Measurements from ENCODE around the gene ANGPTL1. TPM values are rescaled to one million over a fixed set of nuclear protein-coding genes. Genes with fewer than 3 reads are reported as not detected.

The ANGPTL1 gene
- total and polyA plus RNA-seq, 2 experiments from 2014 or later, result 0.58 TPM; not detected in 1

DNA sequence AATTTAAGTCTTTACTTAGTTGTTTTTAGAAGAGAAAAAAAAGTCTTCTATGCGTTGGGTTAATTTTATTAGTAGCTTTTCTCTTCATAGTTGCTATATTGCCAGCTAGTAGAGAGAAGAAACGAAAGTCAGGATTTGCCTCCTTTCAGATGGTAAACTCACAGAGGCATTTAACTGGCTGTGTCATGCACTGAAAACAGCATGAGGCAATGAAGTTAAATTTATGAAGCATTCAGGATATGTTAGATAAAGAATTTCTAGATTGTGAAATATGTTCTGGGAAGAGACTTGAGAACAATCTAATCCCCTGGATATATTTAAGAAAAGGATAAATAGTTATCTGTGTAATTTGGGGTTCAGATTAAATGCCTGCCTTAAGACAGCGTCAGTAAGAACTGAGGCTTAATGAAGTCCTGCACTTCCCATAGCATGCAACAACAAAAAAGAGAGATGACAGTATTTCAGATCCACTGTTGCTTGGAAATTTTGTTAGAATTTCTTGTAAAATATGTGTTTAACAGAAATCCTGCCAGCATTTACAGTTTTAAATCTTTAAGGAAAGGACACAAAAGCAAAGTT, 1.7 kb downstream of the ANGPTL1 start (continued):
- TF ChIP-seq, protein P1, sequence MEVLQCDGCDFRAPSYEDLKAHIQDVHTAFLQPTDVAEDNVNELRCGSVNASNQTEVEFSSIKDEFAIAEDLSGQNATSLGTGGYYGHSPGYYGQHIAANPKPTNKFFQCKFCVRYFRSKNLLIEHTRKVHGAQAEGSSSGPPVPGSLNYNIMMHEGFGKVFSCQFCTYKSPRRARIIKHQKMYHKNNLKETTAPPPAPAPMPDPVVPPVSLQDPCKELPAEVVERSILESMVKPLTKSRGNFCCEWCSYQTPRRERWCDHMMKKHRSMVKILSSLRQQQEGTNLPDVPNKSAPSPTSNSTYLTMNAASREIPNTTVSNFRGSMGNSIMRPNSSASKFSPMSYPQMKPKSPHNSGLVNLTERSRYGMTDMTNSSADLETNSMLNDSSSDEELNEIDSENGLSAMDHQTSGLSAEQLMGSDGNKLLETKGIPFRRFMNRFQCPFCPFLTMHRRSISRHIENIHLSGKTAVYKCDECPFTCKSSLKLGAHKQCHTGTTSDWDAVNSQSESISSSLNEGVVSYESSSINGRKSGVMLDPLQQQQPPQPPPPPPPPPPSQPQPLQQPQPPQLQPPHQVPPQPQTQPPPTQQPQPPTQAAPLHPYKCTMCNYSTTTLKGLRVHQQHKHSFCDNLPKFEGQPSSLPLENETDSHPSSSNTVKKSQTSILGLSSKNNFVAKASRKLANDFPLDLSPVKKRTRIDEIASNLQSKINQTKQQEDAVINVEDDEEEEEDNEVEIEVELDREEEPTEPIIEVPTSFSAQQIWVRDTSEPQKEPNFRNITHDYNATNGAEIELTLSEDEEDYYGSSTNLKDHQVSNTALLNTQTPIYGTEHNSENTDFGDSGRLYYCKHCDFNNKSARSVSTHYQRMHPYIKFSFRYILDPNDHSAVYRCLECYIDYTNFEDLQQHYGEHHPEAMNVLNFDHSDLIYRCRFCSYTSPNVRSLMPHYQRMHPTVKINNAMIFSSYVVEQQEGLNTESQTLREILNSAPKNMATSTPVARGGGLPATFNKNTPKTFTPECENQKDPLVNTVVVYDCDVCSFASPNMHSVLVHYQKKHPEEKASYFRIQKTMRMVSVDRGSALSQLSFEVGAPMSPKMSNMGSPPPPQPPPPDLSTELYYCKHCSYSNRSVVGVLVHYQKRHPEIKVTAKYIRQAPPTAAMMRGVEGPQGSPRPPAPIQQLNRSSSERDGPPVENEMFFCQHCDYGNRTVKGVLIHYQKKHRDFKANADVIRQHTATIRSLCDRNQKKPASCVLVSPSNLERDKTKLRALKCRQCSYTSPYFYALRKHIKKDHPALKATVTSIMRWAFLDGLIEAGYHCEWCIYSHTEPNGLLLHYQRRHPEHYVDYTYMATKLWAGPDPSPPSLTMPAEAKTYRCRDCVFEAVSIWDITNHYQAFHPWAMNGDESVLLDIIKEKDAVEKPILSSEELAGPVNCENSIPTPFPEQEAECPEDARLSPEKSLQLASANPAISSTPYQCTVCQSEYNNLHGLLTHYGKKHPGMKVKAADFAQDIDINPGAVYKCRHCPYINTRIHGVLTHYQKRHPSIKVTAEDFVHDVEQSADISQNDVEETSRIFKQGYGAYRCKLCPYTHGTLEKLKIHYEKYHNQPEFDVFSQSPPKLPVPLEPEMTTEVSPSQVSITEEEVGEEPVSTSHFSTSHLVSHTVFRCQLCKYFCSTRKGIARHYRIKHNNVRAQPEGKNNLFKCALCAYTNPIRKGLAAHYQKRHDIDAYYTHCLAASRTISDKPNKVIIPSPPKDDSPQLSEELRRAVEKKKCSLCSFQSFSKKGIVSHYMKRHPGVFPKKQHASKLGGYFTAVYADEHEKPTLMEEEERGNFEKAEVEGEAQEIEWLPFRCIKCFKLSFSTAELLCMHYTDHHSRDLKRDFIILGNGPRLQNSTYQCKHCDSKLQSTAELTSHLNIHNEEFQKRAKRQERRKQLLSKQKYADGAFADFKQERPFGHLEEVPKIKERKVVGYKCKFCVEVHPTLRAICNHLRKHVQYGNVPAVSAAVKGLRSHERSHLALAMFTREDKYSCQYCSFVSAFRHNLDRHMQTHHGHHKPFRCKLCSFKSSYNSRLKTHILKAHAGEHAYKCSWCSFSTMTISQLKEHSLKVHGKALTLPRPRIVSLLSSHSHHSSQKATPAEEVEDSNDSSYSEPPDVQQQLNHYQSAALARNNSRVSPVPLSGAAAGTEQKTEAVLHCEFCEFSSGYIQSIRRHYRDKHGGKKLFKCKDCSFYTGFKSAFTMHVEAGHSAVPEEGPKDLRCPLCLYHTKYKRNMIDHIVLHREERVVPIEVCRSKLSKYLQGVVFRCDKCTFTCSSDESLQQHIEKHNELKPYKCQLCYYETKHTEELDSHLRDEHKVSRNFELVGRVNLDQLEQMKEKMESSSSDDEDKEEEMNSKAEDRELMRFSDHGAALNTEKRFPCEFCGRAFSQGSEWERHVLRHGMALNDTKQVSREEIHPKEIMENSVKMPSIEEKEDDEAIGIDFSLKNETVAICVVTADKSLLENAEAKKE (CRISPR knock-in tag; IDR thresholded peaks at IDR 0.05), result no peak
- TF ChIP-seq EZH2 (IDR thresholded peaks at IDR 0.05; ENCODE audit: low read depth, unreplicated experiment) (no peak), ZNF331 (CRISPR knock-in tag; IDR thresholded peaks at IDR 0.05; ENCODE audit: low read depth) (no peak), NANOG (IDR thresholded peaks at IDR 0.05; ENCODE audit: borderline replicate concordance) (no peak)

DNA sequence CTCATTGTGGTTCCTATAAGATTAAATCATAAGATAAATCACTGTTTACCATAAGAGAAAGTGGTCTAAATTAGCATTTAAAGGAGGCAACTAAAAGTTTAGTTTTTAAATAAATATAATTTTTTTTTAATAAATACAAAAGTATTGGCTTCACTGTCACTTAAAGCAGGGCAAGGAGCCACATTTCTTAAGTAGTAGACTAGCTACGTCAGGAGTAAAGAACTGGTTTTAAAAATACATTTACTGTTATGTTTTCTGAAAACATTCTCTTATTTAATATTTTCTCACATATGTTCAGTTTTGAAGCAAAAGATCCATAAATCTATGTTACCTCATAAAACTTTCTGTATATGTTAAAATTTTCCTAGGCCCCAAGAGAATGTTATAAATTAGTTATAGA, 2.2 kb downstream of the ANGPTL1 start:
- Mint-ChIP-seq H3K4me3 (no peak overlapping the region), H3K27ac (peak overlapping the region; percentile 85; the same call in 1 of the 2 replicates), H3K4me1 (peaks cover 29% of the 10 kb centered on the region), H3K36me3 (ENCODE audit: low read depth) (no peaks in the 10 kb centered on the region), H3K27me3 (ENCODE audit: insufficient read depth, low read depth, poor library complexity) (peaks cover 1% of the 10 kb centered on the region), H3K9me3 (no peaks in the 10 kb centered on the region)
- peak overlapping the region; percentile 53 for H3K4me2 ChIP-seq
- H3K27ac ChIP-seq (ENCODE audit: low read depth), result no peak overlapping the region
- no peaks in the 10 kb centered on the region for H3K36me3 ChIP-seq (ENCODE audit: insufficient read depth)
- no peaks in the 10 kb centered on the region for H3K9me2 ChIP-seq (ENCODE audit: insufficient read depth)
- no peak overlapping the region for H2AFZ ChIP-seq
- no peaks in the 10 kb centered on the region for H3K27me3 ChIP-seq (ENCODE audit: insufficient read depth)
- no peak for DNase-seq (ENCODE audit: low spot score)
- peaks cover 30% of the 10 kb centered on the region for H3K4me1 ChIP-seq (ENCODE audit: insufficient read depth)
- no peak for ATAC-seq
- no peaks in the 10 kb centered on the region for H3F3A ChIP-seq (replicated peaks; ENCODE audit: low read depth)
- H3K4me3 ChIP-seq, result peak overlapping the region; percentile 9; the same call in 1 of the 2 replicates
- H4K20me1 ChIP-seq (replicated peaks; ENCODE audit: insufficient read depth), result no peaks in the 10 kb centered on the region
- H3K79me2 ChIP-seq (replicated peaks; ENCODE audit: insufficient read depth), result no peaks in the 10 kb centered on the region
- no peak for TF ChIP-seq POLR2AphosphoS5 (IDR thresholded peaks at IDR 0.05; ENCODE audit: low read depth)
- TF ChIP-seq, protein P2, sequence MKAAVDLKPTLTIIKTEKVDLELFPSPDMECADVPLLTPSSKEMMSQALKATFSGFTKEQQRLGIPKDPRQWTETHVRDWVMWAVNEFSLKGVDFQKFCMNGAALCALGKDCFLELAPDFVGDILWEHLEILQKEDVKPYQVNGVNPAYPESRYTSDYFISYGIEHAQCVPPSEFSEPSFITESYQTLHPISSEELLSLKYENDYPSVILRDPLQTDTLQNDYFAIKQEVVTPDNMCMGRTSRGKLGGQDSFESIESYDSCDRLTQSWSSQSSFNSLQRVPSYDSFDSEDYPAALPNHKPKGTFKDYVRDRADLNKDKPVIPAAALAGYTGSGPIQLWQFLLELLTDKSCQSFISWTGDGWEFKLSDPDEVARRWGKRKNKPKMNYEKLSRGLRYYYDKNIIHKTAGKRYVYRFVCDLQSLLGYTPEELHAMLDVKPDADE (IDR thresholded peaks at IDR 0.05), result no peak
- no peak for TF ChIP-seq JUNB (IDR thresholded peaks at IDR 0.05; ENCODE audit: unreplicated experiment)
- no peak for TF ChIP-seq EZH2 (IDR thresholded peaks at IDR 0.05; ENCODE audit: low read depth, unreplicated experiment)
- TF ChIP-seq, protein P3, sequence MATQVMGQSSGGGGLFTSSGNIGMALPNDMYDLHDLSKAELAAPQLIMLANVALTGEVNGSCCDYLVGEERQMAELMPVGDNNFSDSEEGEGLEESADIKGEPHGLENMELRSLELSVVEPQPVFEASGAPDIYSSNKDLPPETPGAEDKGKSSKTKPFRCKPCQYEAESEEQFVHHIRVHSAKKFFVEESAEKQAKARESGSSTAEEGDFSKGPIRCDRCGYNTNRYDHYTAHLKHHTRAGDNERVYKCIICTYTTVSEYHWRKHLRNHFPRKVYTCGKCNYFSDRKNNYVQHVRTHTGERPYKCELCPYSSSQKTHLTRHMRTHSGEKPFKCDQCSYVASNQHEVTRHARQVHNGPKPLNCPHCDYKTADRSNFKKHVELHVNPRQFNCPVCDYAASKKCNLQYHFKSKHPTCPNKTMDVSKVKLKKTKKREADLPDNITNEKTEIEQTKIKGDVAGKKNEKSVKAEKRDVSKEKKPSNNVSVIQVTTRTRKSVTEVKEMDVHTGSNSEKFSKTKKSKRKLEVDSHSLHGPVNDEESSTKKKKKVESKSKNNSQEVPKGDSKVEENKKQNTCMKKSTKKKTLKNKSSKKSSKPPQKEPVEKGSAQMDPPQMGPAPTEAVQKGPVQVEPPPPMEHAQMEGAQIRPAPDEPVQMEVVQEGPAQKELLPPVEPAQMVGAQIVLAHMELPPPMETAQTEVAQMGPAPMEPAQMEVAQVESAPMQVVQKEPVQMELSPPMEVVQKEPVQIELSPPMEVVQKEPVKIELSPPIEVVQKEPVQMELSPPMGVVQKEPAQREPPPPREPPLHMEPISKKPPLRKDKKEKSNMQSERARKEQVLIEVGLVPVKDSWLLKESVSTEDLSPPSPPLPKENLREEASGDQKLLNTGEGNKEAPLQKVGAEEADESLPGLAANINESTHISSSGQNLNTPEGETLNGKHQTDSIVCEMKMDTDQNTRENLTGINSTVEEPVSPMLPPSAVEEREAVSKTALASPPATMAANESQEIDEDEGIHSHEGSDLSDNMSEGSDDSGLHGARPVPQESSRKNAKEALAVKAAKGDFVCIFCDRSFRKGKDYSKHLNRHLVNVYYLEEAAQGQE (IDR thresholded peaks at IDR 0.05; ENCODE audit: unreplicated experiment), result no peak
- no peak for TF ChIP-seq EZH2phosphoT487 (IDR thresholded peaks at IDR 0.05; ENCODE audit: unreplicated experiment)
- no peak for TF ChIP-seq NANOG (IDR thresholded peaks at IDR 0.05; ENCODE audit: borderline replicate concordance)
- TF ChIP-seq ZNF331 (CRISPR knock-in tag; IDR thresholded peaks at IDR 0.05; ENCODE audit: low read depth), result no peak
- TF ChIP-seq ZNF114 (CRISPR knock-in tag; IDR thresholded peaks at IDR 0.05), result no peak

All from GM23338 (cell line).